NB4 (cell line): ENCODE data around the gene ARHGEF10L.

ENCODE experiments used
- CTCF ChIP-seq: IDR thresholded peaks from one replicate; pipeline ENCODE4 v1.5.1; 2012; ENCODE audit warnings: low read depth, low read length
- POLR2A ChIP-seq: IDR thresholded peaks from 2 replicates; pipeline ENCODE4 v1.6.1; 2011; ENCODE audit warnings: mild to moderate bottlenecking; ENCODE audit not compliant: insufficient read length; ENCODE audit errors: extremely low read depth

DNA sequence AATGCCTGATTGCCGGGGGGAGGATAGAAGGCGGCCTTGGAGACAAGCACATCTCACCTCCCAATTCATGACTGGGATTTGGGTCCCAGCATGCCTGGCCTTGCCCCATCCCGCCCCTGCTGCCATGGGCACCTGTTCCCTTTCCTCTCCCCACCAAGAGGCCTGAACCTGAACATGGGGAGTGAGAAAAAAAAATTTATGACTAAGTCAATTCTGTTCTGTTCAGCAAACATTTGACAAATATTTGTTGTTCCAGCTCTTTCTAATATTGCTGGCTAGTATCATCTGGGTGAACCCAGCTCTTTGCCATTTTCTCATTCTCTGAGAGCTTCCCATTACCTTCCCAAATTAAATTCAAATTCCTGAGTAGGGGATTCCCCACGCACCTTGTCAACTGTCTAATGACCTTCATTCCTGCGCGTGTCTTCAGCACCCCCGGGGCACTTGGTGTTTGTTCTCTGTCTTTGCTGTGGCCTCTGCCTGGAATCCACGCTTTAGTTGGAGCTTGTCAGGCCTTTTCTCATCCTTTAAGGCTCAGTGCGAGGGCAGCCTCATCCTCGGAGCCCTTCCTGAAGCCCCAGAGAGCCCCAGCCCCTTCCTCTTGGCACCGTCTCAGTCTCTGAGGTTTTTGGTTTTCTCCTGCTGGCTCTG is 42.8 kb downstream of the ARHGEF10L start:
- TF ChIP-seq CTCF (no peak), POLR2A (no peak)
